Hematopoietic multipotent progenitor cell treated with erythropoietin and hydrocortisone succinate and interleukin-3 and kit ligand, for 17 days (in vitro differentiated cells): ENCODE measurements around the gene FBXW11.
A peak's percentile ranks its signal among the peaks of the same experiment; 100 is the strongest.
"Not testable (repeated sequence)": the region's sequence is repeated elsewhere in the genome, so short reads cannot be mapped to it uniquely, and the experiment has no call there.

Experiments
- DNase-seq: peaks from one replicate; pipeline ENCODE4 v3.0.0-alpha.2; 2015; ENCODE audit warnings: low spot score

The FBXW11 gene

DNA sequence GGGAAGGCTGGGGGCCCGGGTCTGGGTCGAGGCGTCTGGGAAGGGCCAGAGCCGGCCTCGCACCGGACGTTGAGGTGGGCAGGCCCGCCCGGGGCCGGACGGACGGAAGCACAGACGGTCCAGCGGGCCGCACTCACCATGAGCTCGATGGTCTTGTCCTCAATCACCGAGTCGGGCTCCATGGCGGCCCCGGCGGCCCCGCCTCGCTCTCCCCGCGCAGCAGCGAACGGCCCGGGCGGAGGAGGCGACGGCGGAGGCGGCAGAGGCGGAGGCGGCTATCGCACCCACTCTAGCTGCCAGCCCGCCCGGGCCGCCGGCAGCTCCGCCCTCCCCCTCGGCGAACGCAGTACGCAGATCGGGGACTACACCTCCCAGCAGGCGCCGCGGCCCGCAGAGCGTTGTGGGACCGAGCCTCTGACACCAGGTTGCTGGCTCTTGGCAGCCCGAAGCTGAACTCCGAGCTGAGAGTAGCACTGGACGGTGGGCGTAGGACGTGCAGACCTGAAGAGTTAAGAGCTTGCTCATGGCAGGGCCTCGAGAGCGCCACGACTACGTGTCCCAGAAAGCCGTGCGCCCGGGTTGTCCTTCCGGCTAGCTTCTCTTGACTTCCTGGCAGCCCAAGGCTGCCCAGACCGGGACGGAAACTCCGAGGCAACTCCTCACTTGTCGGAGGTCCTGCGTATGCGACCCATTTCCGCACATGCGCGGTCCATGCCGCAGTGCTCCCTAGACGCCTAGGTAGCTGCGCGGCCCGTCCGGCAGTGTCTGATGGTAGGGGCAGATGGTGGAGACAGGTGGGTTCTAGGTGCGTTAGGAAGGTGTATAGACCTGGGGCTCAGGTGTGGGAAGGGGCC, at the start of gene FBXW11:
Gene FBXW11 (minus strand): TSS at position 318 of the 854 bp plus-strand sequence. CDS start 136 bp downstream, at position 182.
- DNase-seq, result peak; percentile 97

DNA sequence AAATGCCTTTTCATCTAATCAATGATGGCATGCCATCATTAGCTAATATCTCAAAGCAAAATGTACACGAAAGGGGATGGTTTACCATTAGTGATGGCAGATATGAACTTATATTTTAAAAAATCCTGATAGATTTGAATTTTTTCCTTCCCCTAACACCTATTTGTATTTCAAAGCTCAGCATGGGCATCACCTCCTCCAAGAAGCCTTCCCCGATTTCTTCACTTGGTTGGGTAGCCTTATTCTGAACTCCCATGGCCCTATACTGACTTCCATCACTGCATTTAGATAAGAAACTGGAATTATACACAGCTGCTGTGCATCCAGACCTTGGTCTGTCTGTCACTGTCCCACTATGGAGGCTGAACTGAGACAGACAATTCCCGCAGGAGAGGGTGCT, 49.6 kb upstream of the FBXW11 start:
- DNase-seq, result no peak

DNA sequence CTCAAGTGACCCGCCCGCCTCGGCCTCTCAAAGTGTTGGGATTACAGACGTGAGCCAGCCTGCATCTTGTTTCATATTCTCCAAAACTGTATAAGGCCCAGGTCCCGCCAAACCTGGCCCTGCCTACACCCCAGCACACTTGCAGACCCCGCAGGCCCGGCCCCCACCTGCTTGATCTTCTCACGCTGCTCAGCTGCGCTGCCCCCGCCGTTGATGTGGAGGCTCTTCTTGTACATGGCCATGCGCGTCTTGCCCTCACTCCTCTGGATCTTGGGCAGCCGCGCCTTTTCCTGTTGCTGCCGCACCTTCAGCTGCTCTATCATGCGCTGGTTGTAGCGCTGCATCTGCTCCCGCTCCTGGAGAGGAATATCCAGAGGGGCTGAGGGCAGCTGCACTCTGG, 49.0 kb upstream of the FBXW11 start:
- DNase-seq, result no peak

DNA sequence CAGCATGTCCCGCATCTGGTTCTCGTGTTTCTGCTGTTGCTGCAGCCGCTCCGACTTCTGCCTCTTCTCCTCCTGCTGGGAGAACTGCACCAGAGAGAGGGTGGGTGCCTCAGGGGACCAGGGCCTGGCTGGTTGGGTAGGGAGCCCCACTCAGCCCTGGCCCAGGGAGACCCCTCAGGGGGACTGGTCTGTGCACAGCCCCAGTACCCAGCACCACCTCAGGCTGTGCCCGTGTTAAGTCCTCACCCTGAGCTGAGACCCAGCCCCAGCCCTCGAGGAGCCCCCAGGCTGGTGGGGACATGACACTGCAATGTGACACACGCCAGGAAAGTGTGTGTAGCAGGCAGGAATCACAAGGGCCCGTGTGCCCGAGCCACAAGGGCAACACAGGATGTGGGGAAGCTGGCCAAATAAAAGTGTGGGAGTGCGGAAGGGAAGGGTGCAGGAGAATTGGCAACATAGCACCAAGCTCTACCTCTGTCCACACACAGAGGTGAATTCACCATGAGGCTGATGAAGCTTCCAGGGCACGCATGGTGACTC, 48.2 kb upstream of the FBXW11 start:
- no peak for DNase-seq

DNA sequence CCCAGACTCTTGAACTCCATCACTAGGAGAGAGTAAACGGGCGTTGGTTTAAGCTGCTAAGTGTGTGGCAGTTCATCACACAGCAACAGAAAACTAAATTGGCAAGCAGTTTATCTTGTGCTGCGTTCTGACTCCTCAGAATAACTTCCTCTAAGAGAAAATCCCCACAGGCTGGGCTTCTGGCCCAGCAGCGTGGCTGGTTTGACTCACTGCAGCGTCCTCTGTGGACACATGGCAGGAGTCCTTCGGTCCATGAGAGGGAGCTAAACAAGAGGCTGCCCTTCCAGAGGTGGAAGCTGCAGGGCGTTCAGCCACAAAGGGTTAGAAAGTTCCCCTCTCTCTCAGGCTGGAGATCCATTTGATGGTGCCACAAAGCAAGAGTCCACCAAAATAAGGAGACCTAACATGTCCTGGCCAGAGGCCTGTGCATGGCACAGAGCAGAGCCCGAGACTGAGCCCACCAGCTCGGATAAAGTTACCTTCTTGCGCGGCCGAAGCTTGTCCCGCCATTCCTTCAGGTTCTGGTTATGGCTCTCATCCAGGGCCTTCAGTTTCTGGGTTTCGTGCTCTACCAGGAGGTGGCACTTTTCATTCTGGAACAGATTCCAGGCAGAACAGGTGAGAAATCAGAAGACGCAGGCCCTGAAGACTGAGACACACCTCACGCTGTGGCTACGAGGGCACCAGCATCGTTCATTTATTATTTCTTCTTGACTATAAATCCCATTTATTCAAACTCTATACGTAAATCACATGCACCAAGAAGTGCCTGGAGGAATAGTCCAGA, 46.2 kb upstream of the FBXW11 start:
- DNase-seq, result no peak

DNA sequence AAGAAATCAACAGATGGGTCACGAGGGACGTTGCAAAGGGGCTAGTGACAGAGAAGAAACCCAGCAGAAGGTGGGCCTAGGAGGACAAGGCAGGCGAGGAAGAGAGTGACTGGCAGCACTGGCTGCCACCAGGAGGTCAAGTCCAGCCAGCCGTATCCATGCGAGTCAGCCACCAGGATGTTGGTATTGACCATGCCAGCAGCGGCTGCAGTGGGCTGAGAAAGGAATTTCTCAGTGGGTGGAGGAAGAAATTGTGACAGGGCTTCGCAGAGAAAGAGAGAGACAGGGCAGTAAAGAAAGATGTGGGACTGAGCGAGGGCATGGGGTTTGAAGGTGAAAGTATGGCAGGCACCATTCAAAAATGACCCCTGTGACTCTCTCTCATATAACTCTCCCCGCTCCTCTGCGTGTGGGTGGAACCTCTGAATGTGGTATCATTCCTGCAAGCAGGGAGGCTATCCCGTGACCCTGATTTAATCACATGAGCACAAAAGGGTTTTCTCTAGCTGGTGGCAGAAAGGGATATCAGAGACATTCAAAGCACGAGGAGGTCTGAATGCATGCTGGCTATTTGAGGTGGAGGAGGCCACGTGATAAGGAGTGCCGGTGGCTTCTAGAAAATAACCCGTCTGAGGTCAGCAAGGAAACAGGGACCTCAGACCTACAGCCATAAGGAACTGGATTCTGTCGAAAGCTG, 45.4 kb upstream of the FBXW11 start:
- DNase-seq, result no peak

DNA sequence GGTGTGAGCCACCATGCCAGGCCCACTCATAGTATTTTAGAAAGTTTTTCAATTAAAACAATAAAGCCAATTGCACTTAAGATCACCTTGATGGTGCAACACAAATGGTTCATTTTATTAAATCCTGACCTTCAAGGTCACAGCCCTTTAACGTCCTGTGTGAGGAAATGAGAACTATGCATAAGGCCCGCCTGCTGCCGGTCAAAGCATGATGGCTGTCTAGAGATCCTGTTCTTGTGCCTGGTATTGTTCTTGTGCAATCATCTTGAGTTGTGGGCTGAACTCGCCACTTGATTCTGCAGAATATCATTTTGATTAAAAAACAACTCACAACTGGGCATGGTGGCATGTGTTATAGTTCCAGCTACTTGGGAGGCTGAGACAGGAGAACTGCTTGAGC, 43.6 kb upstream of the FBXW11 start:
- no peak for DNase-seq

DNA sequence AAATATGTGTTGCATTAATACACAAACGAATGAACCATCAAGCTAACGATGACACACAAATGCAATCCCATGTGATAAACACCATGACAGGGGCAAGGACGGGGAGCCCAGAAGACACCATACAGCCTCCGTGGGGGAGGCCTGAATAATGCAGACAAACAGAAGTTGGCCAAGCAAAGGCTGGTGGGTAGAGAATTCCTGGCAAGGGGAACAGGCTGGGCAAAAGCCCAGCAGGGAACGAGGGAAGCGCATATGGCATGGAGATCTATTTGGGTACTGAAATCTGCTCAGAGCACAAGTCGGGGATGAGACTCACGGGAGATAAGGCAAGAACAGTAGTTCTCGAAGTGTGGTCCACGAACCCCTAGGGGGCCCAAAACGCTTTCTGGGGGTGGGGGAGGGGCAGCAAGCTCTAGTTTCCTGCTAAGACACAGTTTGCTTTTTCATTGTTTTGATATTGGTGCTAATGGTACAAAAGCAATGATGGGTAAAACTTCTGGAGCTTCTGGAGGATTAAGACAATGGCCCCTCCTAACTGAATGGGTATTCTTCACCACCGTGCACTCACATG, 42.9 kb upstream of the FBXW11 start:
- DNase-seq, result no peak

DNA sequence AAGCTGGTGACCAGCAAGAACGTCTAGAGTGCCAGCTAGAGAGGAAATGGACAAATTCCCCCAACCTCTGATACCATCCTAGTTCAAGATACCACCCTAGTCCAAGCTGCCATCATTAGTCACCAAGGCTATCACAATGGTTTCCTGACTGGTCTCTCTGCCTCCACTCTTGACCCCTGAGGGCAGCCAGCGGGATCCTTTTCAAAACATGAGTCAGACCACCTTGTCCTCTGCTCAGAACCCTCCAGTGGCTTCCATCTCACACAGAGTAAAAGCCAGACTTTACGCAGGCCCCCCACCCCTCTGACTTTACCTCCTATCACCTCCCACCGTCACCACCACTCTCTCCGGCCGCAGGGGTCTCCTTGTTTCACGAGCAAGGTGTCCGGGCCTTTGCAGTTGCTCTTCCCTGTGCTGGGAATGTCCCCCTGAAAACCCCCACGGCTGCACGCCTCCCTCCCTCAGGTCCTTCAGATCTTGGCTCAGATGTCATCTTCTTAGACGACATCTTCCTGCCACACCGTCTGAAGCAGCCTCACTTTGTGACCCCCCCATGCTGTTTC, 42.2 kb upstream of the FBXW11 start:
- DNase-seq, result no peak

DNA sequence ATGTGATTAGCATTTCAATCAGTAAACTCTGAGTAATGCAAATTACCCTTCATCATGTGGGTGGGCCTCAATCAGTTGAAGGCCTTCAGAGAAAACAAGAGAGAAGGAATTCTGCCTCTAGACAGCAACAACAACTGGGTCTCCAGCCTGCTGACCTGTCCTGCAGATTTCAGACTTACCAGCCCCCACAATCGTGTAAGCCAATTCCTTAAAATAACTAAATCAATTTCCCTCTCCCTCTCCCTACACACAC, 41.7 kb upstream of the FBXW11 start:
- DNase-seq, result no peak

DNA sequence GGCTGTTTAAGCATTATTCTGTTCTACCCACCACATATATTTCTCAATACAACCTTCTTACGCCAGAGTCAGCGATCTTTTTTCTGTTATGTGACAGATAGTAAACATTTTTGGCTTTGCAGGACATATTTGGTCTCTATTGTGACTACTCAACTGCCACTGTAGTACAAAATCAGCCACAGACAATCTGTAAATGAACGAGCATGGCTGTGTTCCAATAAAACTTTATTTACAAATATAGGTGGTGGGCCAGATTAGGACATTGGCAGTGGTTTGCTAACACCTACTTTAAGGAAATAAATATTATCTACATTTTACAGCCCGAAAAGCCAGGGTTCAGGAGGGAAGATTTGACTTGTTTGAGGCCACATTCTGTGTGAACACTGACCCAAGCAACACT, 40.2 kb upstream of the FBXW11 start:
- no peak for DNase-seq

DNA sequence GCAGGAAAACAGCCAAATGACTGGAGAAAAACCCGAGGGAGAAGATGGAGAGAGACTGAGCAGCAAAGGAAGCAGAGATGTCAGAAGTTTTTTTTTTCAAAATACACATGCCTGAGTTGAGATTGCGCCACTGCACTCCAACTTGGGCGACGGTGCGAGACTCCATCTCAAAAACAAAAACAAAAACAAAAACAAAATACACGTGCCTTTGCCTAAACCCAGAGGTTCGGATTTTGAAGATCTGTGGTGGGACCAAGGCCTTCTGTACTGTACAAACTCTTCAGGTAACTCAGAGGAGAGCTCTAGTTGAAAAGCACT, 38.8 kb upstream of the FBXW11 start:
- DNase-seq, result no peak

DNA sequence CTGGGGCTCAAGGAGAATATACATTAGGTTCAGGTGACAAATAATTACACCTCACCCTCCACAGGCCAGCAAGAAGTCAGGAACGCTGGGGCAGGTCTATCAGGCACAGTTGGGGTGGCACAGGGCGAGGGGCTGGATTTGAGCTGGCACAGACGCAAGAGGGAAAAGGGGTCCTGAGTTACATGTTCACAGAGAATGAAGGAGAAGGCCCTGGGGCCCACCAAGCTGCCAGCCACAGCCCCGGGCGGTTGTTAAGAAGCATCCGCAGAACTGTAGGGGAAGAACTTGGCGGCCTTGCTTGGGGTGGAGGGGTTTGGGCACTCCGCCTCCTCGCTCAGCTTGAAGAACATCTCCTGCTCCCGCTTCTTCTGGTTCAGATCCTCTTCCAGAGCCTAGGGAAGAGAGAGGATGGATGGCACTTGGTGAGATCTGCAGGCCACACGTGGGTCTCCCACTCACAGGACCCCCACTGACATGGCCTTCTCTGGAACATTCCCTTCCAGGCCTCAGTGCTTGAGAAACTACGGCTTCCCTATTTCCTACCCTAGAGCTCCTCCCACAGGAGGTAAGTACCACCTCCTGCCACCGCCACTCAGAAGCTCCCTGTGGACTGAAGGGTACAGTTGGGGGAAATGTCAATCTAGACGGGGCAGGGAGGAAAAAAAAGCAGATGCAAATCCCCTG, 38.3 kb upstream of the FBXW11 start:
- no peak for DNase-seq

DNA sequence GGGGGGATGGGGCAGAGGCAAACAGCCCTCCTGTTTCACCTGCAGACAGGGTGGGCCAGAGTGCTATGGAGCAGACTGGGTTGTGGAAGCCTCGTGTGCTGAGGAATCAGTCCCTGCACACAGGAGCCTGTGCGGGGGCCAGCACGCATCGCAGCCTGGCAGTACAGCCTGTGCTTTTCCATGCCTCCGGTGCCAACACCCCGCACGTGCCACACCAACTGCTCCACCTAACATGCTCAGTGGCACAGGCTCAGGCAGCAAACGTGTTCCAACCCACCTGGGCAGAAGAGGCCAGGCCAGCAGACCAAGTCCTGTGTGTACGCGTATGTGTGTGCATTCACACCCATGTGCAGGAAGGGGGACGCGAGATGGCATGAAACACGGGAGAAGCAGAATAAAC, 37.4 kb upstream of the FBXW11 start:
- DNase-seq, result no peak

DNA sequence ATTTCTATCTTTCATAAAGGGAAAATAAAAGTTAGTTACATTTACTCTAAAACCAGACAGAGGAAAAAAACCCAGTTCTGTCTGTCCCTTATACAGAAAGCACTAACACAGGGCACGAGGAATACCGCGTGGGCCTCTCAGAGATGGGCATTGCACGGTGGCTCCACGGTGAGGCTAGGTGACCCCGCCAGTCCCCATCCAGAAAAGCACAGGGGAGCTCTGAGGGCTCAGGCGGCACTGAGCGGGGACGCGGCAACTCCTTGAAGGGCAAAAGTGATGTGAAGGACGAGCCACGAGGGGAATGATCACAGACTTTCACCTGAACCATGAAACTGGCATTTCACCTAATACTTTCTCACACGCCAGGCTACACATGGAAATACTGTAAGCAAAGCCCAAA, 35.7 kb upstream of the FBXW11 start:
- no peak for DNase-seq

DNA sequence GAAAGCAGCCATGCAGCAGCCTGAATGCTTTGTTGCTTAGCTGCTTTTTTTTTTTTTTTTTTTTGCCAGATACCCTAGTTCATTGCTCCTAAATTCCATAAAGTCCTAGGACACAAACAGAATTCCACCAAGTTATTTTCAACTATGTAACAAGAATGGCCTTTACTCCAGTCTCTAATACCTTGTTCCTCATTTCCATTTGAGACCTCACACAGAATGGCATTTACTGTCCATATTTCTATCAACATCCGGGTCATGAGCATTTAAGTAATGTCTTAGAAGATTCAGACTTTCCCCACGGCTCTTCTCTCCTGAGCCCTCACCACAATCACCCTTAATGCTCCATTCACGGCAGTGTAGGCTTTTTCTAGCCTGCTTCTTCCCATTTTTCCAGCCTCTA, 31.7 kb upstream of the FBXW11 start:
- no peak for DNase-seq

DNA sequence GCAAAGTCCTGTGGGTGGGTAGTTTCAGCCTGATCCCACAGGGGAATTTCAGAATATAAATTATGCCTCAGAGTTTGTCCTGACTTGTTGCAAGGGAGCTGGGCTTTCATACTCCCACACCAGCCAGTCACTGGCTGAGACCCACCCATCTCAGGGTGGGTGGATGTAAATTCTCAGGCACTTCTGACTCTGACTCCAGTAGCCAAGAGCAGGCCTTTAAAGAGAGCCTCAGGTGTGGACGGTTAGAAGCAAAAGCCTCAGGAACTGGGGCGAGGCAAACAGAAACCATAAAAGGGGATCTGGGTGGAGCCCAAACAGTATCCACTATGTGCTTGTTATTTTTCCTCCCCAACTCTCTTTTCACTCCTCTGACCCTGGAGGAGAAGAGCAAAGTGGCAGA, 28.6 kb upstream of the FBXW11 start:
- no peak for DNase-seq

DNA sequence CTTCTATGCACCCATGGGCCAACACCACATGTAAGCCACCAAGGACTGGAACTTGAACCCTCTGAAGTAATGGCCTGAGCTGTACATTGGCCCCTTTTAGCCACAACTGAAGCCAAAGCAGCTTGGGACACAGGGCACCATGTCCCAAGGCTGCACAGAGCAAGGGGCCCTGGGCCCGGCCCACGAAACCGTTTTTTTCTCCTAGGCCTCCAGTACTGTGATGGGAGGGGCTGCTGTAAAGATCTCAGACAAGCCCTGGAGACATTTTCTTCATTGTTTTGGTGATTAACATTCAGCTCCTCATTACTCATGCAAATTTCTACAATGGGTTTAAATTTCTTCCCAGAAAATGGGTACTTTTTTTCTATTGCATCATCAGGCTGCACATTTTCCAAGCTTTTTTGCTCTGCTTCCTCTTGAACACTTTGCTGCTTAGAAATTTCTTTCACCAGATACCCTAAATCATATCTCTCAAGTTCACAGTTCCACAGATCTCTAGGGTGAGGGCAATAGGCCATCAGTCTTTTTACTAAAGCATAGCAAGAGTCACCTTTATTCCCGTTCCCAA, 25.5 kb upstream of the FBXW11 start:
- no peak for DNase-seq

DNA sequence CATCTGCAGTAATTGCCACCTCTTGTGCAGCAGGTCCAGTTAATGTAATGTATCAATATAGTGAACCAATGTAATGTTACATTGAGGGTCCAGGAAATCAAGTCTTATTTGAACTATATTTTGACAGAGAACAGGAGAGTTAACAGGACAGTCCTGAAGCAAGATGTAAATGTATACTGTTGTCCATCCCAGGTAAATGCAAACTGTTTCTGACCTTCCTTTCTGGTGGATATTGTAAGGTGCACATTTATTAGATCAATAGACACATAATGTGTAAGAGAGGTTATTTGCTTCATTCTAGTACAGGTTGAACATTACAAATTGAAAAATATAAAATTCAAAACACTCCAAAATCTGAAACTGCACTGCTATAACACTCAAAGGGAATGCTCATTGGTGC, 23.4 kb upstream of the FBXW11 start:
- DNase-seq, result no peak

DNA sequence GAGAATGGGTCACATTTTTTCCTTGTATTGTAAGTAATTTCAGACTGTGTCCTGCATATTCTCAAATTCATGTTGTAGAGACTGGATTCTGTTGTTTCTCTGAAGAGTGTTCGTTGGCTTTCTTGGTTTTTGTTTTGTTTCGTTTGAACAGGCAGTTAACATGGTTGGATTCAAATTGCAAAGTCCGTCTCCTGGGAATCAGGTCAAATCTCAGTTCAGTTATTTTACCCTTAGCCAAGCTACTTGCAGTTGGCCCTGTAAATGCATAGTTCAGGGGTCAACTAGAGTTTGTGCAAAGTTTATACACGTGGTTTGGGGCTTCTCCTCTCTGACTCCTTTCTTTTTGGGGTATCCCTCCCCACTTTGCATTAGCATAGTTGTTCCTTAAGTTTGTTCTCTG, 21.7 kb upstream of the FBXW11 start:
- no peak for DNase-seq

DNA sequence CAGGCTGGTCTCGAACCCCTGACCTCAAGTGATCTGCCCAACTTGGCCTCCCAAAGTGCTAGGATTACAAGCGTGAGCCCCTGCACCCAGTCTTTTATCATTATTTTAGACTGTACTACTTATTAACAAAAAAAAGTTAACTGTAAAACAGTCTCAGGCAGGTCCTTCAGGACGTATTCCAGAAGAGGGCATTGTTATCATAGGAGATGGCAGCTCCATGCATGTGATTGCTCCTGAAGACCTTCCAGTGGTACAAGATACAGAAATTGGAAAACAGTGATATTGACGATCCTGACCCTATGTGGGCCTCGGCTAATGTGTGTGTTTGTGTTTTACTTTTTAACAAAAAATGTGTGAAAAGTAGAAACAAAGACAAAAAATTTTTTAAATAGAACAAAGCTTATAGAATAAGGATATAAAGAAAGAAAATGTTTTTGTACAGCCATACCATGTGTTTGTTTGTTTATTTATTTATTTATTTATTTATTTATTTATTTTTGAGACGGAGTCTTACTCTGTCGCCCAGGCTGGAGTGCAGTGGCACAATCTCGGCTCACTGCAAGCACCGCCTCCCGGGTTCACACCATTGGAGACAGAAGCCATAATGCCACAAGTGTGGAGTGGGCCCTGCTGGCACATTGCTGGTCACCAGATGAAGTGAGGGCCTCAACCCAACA, 13.8 kb upstream of the FBXW11 start:
- not testable (repeated sequence) for DNase-seq
